WTC11 (cell line): ENCODE data around the gene PEAK1. TPM values are rescaled to one million over a fixed set of nuclear protein-coding genes. Genes with fewer than 3 reads are reported as not detected.

Experiments used
- ATAC-seq: fragments of 200-7000 bp; cut with Tn5 transposase; 2 replicates; pipeline ENCODE4 v1.10.0; 2021; ENCODE audit warnings: mild to moderate bottlenecking, moderate library complexity
- CTCF ChIA-PET: fragments of 300-600 bp; sonication (Branson Sonifier 250); formaldehyde crosslinking; loops from one replicate; lab custom pipeline; 2021; ENCODE audit warnings: antibody characterized with exemption; lab: Charles Lee
- POLR2A ChIA-PET: fragments of 350-600 bp; sonication (Branson Sonifier 250); formaldehyde crosslinking; loops from one replicate; lab custom pipeline; 2021; ENCODE audit warnings: antibody characterized with exemption; lab: Charles Lee
- DNase-seq: peaks from one replicate; pipeline ENCODE4 v3.0.0; 2021; ENCODE audit warnings: low spot score
- H3K27ac Mint-ChIP-seq: 2 replicates; pipeline ENCODE4 v1.8.0; 2021; ENCODE audit warnings: mixed read lengths
- H3K27me3 Mint-ChIP-seq: 2 replicates; pipeline ENCODE4 v1.8.0; 2021; ENCODE audit warnings: low read depth, mild to moderate bottlenecking, moderate library complexity, mixed read lengths
- H3K36me3 Mint-ChIP-seq: 2 replicates; pipeline ENCODE4 v1.8.0; 2021; ENCODE audit warnings: mixed read lengths
- H3K4me1 Mint-ChIP-seq: 2 replicates; pipeline ENCODE4 v1.8.0; 2022; ENCODE audit warnings: mixed read lengths
- H3K4me3 Mint-ChIP-seq: 2 replicates; pipeline ENCODE4 v1.8.0; 2021; ENCODE audit warnings: mild to moderate bottlenecking, moderate library complexity, mixed read lengths
- H3K9me3 Mint-ChIP-seq: 2 replicates; pipeline ENCODE4 v1.8.0; 2021; ENCODE audit warnings: mixed read lengths
- ELF4 ChIP-seq: sonication (generic); formaldehyde crosslinking; IDR thresholded peaks from 2 replicates; pipeline ENCODE4 v1.8.1; 2022; ENCODE audit warnings: low read depth, mild to moderate bottlenecking, moderate library complexity, missing genetic modification reagents
- EMX1 ChIP-seq: fragments of 250-450 bp; sonication (Bioruptor Pico); IDR thresholded peaks from 2 replicates; pipeline ENCODE4 v1.8.0; 2021; ENCODE audit warnings: mild to moderate bottlenecking
- FOXJ3 ChIP-seq: sonication (generic); formaldehyde crosslinking; IDR thresholded peaks from 2 replicates; pipeline ENCODE4 v1.9.0; 2021; ENCODE audit warnings: missing genetic modification reagents, mild to moderate bottlenecking, borderline replicate concordance
- FOXP1 ChIP-seq: sonication (generic); formaldehyde crosslinking; IDR thresholded peaks from 2 replicates; pipeline ENCODE4 v1.8.0; 2022; ENCODE audit warnings: missing genetic modification reagents, mild to moderate bottlenecking, moderate library complexity, borderline replicate concordance
- GRHL2 ChIP-seq: fragments of 250-450 bp; sonication (Bioruptor Pico); IDR thresholded peaks from 2 replicates; pipeline ENCODE4 v1.8.0; 2022; ENCODE audit warnings: mild to moderate bottlenecking, moderate library complexity; ENCODE audit not compliant: insufficient replicate concordance, severe bottlenecking
- IRF2 ChIP-seq: sonication (generic); formaldehyde crosslinking; IDR thresholded peaks from 2 replicates; pipeline ENCODE4 v1.8.0; 2022; ENCODE audit warnings: low read depth, missing genetic modification reagents, borderline replicate concordance
- PRRX2 ChIP-seq: fragments of 250-450 bp; sonication (Bioruptor Pico); IDR thresholded peaks from 2 replicates; pipeline ENCODE4 v1.8.0; 2021; ENCODE audit warnings: mild to moderate bottlenecking
- SP1 ChIP-seq: sonication (generic); formaldehyde crosslinking; conservative IDR thresholded peaks from 2 replicates; pipeline ENCODE4 v1.8.1; 2022; ENCODE audit warnings: missing genetic modification reagents
- ZNF263 ChIP-seq: sonication (generic); formaldehyde crosslinking; IDR thresholded peaks from 2 replicates; pipeline ENCODE4 v1.8.1; 2022; ENCODE audit warnings: low read depth, mild to moderate bottlenecking, moderate library complexity, missing genetic modification reagents
- ZNF416 ChIP-seq: fragments of 250-450 bp; sonication (Bioruptor Pico); IDR thresholded peaks from 2 replicates; pipeline ENCODE4 v1.9.0; 2021; ENCODE audit warnings: mild to moderate bottlenecking, inconsistent platforms
- ZNF671 ChIP-seq: fragments of 250-450 bp; sonication (Bioruptor Pico); IDR thresholded peaks from 2 replicates; pipeline ENCODE4 v1.8.0; 2021; ENCODE audit warnings: mild to moderate bottlenecking
- total RNA-seq: library from RNA; stranded (reverse); gene quantifications from 3 replicates; pipeline ENCODE4 v1.2.3, GENCODE V29; 2021
- TF ChIP-seq, protein P1 (sequence below): fragments of 250-450 bp; sonication (Bioruptor Pico); conservative IDR thresholded peaks from 2 replicates; pipeline ENCODE4 v1.9.0; 2021; ENCODE audit warnings: mild to moderate bottlenecking
- TF ChIP-seq, protein P2 (sequence below): sonication (generic); formaldehyde crosslinking; IDR thresholded peaks from 2 replicates; pipeline ENCODE4 v1.8.0; 2022; ENCODE audit warnings: mild to moderate bottlenecking, missing genetic modification reagents
- TF ChIP-seq, protein P3 (sequence below): sonication (generic); formaldehyde crosslinking; IDR thresholded peaks from 2 replicates; pipeline ENCODE4 v1.8.1; 2023; ENCODE audit warnings: mild to moderate bottlenecking, missing genetic modification reagents
- TF ChIP-seq, protein P4 (sequence below): sonication (generic); formaldehyde crosslinking; IDR thresholded peaks from 2 replicates; pipeline ENCODE4 v1.8.1; 2022; ENCODE audit warnings: missing genetic modification reagents, borderline replicate concordance

The PEAK1 gene
- total RNA-seq, 1 experiment from 2014 or later = 49.0 TPM

DNA sequence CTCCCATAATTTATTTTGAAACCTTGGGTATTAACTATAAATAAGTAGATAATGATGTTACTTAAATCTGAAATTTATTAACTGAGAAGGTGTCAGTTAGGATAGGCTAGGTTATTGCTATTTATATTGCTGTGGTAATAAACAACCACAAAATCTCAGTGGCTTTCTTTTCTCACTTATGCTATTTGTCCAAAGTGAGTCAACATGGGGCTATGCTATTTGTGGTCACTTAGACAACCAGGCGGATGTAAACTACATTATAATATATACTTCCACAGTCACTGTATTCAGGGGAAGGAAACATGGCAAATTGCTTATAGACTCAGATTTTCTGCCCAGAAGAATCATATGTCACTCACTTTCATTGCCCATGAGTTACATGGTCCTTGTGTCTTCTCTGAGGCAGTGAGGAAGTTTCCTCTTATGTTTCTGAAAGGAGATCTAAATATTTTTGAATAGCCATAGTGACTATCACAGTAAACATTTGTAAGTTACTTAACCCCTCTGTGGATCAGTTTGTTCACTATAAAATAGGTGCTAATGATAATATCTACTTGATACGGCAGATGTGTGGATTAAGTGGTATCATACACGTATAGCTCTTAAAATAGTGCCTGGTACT, 20.6 kb upstream of the PEAK1 start:
- no peaks in the 10 kb centered on the region for H3K27me3 Mint-ChIP-seq
- H3K9me3 Mint-ChIP-seq = no peaks in the 10 kb centered on the region
- no peak overlapping the region for H3K27ac Mint-ChIP-seq
- ChIA-PET POLR2A (no interaction called here), CTCF (interaction anchor here (1.3 kb wide), 2 partner anchors 11 to 103 kb away, joined by 4 to 7 read pairs; no protein-coding TSS in a partner anchor)
- H3K4me1 Mint-ChIP-seq = peaks cover 15% of the 10 kb centered on the region
- DNase-seq = no peak
- H3K36me3 Mint-ChIP-seq = no peaks in the 10 kb centered on the region
- H3K4me3 Mint-ChIP-seq = no peak overlapping the region
- no peak for TF ChIP-seq ELF4 (CRISPR knock-in tag)
- TF ChIP-seq, protein P1, sequence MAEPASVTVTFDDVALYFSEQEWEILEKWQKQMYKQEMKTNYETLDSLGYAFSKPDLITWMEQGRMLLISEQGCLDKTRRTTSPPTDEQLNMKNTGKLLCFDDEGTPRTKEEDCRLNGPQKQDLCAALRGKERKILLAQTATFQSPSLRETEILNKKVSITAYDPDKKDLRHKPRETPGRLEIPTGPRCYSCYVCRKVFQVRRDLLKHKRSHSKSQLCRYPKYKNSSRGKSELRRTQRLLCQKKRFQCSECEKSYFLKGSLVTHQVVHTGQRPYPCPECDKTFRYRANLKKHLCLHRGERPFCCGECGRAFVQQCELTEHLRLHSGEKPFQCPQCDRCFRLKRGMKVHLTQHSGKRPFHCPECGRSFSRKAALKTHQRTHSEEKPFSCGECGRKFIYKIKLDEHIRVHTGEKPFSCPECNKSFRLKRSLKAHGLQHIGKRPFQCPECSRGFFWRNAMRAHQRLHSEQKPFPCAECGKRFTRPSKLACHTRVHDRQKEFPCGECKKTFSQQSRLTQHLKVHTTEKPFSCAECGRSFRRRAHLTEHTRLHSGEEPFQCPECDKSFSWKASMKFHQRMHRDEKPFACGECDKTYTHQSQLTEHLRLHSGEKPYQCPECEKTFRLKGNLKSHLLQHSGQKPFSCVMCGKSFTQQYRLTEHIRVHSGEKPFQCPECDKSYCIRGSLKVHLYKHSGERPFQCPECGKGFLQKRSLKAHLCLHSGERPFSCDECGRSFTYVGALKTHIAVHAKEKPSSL (CRISPR knock-in tag) = no peak
- TF ChIP-seq, all 79 proteins: peak for 0
- no peak for ATAC-seq

DNA sequence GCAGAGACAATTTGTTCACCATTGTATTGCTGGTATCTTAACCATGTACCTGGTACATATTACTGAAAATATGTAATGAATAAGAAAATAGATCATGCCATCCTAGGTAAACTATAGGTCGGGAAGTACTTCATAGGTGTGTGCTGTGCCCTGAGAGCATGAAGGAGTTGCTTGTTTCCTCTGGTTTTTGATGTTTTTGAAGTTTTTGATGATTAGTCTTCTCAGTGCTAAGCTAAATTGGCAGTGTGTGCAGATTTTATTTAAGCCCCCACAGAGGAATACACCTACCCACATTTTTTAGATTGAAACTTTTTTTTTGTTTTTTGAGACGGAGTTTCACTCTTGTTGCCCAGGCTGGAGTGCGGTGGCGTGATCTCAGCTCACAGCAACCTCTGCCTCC, 17.4 kb upstream of the PEAK1 start:
- no peaks in the 10 kb centered on the region for H3K9me3 Mint-ChIP-seq

DNA sequence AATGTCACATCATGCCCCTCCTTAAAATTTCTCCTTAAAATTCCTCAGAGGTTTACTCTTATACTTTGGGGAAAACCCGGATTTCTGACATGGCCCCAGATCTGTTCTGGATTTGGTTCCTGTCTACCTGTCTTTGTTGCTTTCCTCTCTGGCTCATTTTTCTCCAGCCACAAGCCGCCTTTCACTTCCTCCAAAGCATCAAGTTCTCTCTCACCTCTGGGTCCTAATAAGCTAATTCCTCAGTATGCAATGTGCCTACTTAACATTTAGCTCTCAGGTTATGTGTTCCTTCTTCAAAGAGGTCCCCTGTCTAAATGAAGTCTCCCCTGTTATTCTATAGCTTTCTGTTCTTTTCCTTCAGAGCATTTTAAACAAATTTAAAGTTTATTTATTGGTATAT, 16.9 kb upstream of the PEAK1 start:
- Mint-ChIP-seq H3K36me3 (no peaks in the 10 kb centered on the region), H3K9me3 (no peaks in the 10 kb centered on the region), H3K4me1 (no peaks in the 10 kb centered on the region), H3K27ac (no peak overlapping the region; the same call in 1 of the 2 replicates), H3K4me3 (no peak overlapping the region), H3K27me3 (no peaks in the 10 kb centered on the region)
- CTCF ChIA-PET = no interaction called here
- ATAC-seq = no peak
- no peak for DNase-seq
- POLR2A ChIA-PET = no interaction called here
- TF ChIP-seq FOXJ3 (CRISPR knock-in tag) (no peak), ZNF671 (CRISPR knock-in tag) (no peak), PRRX2 (CRISPR knock-in tag) (no peak), ZNF263 (CRISPR knock-in tag) (no peak), EMX1 (no peak), IRF2 (CRISPR knock-in tag) (no peak)

More for the DNA sequence above, 17.4 kb upstream of the PEAK1 start:
- no peaks in the 10 kb centered on the region for H3K4me1 Mint-ChIP-seq
- no peaks in the 10 kb centered on the region for H3K36me3 Mint-ChIP-seq
- DNase-seq (no peak), ATAC-seq (no peak)
- H3K27ac Mint-ChIP-seq = no peak overlapping the region; the same call in 1 of the 2 replicates
- TF ChIP-seq ZNF416 (CRISPR knock-in tag) = no peak
- CTCF ChIA-PET = no interaction called here
- H3K4me3 Mint-ChIP-seq = no peak overlapping the region
- POLR2A ChIA-PET = no interaction called here
- no peaks in the 10 kb centered on the region for H3K27me3 Mint-ChIP-seq

DNA sequence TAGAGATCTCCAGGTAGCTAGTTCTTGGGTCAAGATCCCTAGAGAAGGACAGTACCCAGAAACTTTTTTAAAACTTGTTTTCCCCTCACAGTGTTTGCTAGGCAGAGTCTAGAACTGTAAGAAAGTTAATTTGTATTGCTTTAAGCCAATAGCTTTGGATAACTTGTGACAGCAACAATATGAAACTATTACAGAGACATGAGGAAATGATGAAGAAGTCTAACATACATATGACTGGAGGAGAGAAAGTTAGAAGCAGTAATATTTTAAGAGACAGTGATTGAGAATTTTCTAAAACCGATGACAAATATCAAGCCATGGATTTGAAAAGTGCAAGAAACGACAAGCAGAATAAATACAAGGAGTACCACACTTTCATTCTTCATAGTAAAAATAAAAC, 10.7 kb upstream of the PEAK1 start:
- ATAC-seq (no peak), DNase-seq (no peak)
- Mint-ChIP-seq H3K4me1 (no peaks in the 10 kb centered on the region), H3K36me3 (no peaks in the 10 kb centered on the region), H3K27me3 (no peaks in the 10 kb centered on the region), H3K4me3 (no peak overlapping the region), H3K27ac (no peak overlapping the region), H3K9me3 (no peaks in the 10 kb centered on the region)
- ChIA-PET POLR2A (interaction anchor here (1.2 kb wide), 1 partner anchor 9 kb away, joined by 3 read pairs; no protein-coding TSS in a partner anchor), CTCF (interaction anchor here (0.7 to 1.8 kb wide), 6 partner anchors 9 to 323 kb away, joined by 3 to 5 read pairs (median 3); no protein-coding TSS in a partner anchor)
- TF ChIP-seq, protein P2, sequence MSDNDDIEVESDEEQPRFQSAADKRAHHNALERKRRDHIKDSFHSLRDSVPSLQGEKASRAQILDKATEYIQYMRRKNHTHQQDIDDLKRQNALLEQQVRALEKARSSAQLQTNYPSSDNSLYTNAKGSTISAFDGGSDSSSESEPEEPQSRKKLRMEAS (CRISPR knock-in tag) = no peak
- TF ChIP-seq, protein P3, sequence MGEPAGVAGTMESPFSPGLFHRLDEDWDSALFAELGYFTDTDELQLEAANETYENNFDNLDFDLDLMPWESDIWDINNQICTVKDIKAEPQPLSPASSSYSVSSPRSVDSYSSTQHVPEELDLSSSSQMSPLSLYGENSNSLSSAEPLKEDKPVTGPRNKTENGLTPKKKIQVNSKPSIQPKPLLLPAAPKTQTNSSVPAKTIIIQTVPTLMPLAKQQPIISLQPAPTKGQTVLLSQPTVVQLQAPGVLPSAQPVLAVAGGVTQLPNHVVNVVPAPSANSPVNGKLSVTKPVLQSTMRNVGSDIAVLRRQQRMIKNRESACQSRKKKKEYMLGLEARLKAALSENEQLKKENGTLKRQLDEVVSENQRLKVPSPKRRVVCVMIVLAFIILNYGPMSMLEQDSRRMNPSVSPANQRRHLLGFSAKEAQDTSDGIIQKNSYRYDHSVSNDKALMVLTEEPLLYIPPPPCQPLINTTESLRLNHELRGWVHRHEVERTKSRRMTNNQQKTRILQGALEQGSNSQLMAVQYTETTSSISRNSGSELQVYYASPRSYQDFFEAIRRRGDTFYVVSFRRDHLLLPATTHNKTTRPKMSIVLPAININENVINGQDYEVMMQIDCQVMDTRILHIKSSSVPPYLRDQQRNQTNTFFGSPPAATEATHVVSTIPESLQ (CRISPR knock-in tag) = no peak
- TF ChIP-seq FOXP1 (CRISPR knock-in tag) (no peak), SP1 (no peak), GRHL2 (no peak)
- TF ChIP-seq, protein P4, sequence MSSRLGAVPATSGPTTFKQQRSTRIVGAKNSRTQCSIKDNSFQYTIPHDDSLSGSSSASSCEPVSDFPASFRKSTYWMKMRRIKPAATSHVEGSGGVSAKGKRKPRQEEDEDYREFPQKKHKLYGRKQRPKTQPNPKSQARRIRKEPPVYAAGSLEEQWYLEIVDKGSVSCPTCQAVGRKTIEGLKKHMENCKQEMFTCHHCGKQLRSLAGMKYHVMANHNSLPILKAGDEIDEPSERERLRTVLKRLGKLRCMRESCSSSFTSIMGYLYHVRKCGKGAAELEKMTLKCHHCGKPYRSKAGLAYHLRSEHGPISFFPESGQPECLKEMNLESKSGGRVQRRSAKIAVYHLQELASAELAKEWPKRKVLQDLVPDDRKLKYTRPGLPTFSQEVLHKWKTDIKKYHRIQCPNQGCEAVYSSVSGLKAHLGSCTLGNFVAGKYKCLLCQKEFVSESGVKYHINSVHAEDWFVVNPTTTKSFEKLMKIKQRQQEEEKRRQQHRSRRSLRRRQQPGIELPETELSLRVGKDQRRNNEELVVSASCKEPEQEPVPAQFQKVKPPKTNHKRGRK (CRISPR knock-in tag) = no peak
